DOHH2 (cell line): Measurements from ENCODE around the gene TMCC3.

ENCODE experiments used
- H3F3A ChIP-seq: fragments of 200-600 bp; sonication (generic), shearing (Covaris generic); 2 replicates; pipeline ENCODE4 v1.6.0; 2016; ENCODE audit warnings: antibody characterized with exemption, mild to moderate bottlenecking; ENCODE audit not compliant: control insufficient read depth, insufficient read depth
- H3K27ac ChIP-seq: fragments of 200-600 bp; sonication (generic); 2 replicates; pipeline ENCODE4 v1.5.1; 2014; ENCODE audit warnings: low read depth, mild to moderate bottlenecking, low read length, moderate library complexity
- H3K27me3 ChIP-seq: fragments of 200-600 bp; sonication (generic); 2 replicates; pipeline ENCODE4 v1.6.1; 2014; ENCODE audit warnings: mild to moderate bottlenecking, low read length, mixed read lengths; ENCODE audit not compliant: control insufficient read depth
- H3K36me3 ChIP-seq: fragments of 200-600 bp; sonication (generic); 2 replicates; pipeline ENCODE4 v1.6.1; 2014; ENCODE audit warnings: mild to moderate bottlenecking, low read length, moderate library complexity, mixed read lengths; ENCODE audit not compliant: control insufficient read depth
- H3K4me1 ChIP-seq: fragments of 200-600 bp; sonication (generic); 2 replicates; pipeline ENCODE4 v1.6.1; 2014; ENCODE audit warnings: mild to moderate bottlenecking, low read length, mixed read lengths; ENCODE audit not compliant: control insufficient read depth
- H3K4me2 ChIP-seq: fragments of 200-600 bp; sonication (generic); 2 replicates; pipeline ENCODE4 v1.6.0; 2014; ENCODE audit warnings: mild to moderate bottlenecking, low read length, moderate library complexity
- H3K4me3 ChIP-seq: fragments of 200-600 bp; sonication (generic); 2 replicates; pipeline ENCODE4 v1.5.1; 2014; ENCODE audit warnings: mild to moderate bottlenecking, low read length, mixed read lengths
- H3K79me2 ChIP-seq: fragments of 200-600 bp; sonication (generic); 2 replicates; pipeline ENCODE4 v1.6.1; 2014; ENCODE audit warnings: mild to moderate bottlenecking, low read length, mixed read lengths; ENCODE audit not compliant: control insufficient read depth
- H3K9me2 ChIP-seq: fragments of 200-600 bp; sonication (generic); replicated peaks from 2 replicates; pipeline ENCODE4 v1.6.1; 2014; ENCODE audit warnings: mild to moderate bottlenecking, low read length, mixed read lengths; ENCODE audit not compliant: control insufficient read depth
- H3K9me3 ChIP-seq: fragments of 200-600 bp; sonication (generic); 2 replicates; pipeline ENCODE4 v1.6.1; 2014; ENCODE audit warnings: antibody characterized with exemption, low read length, mixed read lengths; ENCODE audit not compliant: control insufficient read depth, insufficient read depth
- H4K20me1 ChIP-seq: fragments of 200-600 bp; sonication (generic); 2 replicates; pipeline ENCODE4 v1.6.0; 2014; ENCODE audit warnings: low read depth, mild to moderate bottlenecking, antibody characterized with exemption, low read length, moderate library complexity; ENCODE audit not compliant: control insufficient read depth, insufficient read depth
- CTCF ChIP-seq: fragments of 200-600 bp; sonication (generic); IDR thresholded peaks from one replicate; pipeline ENCODE4 v1.5.1; 2014; ENCODE audit warnings: antibody characterized with exemption, mild to moderate bottlenecking, low read depth, low read length; ENCODE audit not compliant: poor library complexity, severe bottlenecking
- EZH2phosphoT487 ChIP-seq: fragments of 200-600 bp; sonication (generic); IDR thresholded peaks from 2 replicates; pipeline ENCODE4 v1.6.1; 2017; ENCODE audit warnings: borderline replicate concordance, mild to moderate bottlenecking, antibody characterized with exemption, low read length, moderate library complexity, mixed read lengths

TMCC3 gene

GRCh38 chr12:94648578-94648977 is 1.8 kb downstream of the TMCC3 start:
- H3K36me3 ChIP-seq, result no peaks in the 10 kb centered on the region
- TF ChIP-seq CTCF, result no peak
- no peak for TF ChIP-seq EZH2phosphoT487
- H3K4me3 ChIP-seq, result no peak overlapping the region
- no peaks in the 10 kb centered on the region for H3K9me3 ChIP-seq
- no peaks in the 10 kb centered on the region for H3K9me2 ChIP-seq
- peaks cover 65% of the 10 kb centered on the region for H3K27me3 ChIP-seq
- H4K20me1 ChIP-seq, result no peaks in the 10 kb centered on the region
- no peak overlapping the region for H3K27ac ChIP-seq
- H3K4me1 ChIP-seq, result peaks cover 4% of the 10 kb centered on the region; the same call in 1 of the 2 replicates
- no peak overlapping the region for H3K4me2 ChIP-seq
- no peaks in the 10 kb centered on the region for H3K79me2 ChIP-seq
- no peaks in the 10 kb centered on the region for H3F3A ChIP-seq

GRCh38 chr12:94644141-94644979 is 6.0 kb downstream of the TMCC3 start:
- TF ChIP-seq CTCF, result no peak
- Histone ChIP-seq H4K20me1 (no peaks in the 10 kb centered on the region), H3K4me1 (no peaks in the 10 kb centered on the region), H3K27me3 (peaks cover 44% of the 10 kb centered on the region), H3F3A (no peaks in the 10 kb centered on the region), H3K4me3 (no peak overlapping the region), H3K9me3 (no peaks in the 10 kb centered on the region), H3K4me2 (no peak overlapping the region), H3K79me2 (no peaks in the 10 kb centered on the region), H3K9me2 (no peaks in the 10 kb centered on the region), H3K36me3 (no peaks in the 10 kb centered on the region), H3K27ac (no peak overlapping the region)

GRCh38 chr12:94643606-94644005 is 6.8 kb downstream of the TMCC3 start:
- no peak for TF ChIP-seq EZH2phosphoT487
- TF ChIP-seq CTCF, result no peak
- no peaks in the 10 kb centered on the region for H3K4me1 ChIP-seq
- no peaks in the 10 kb centered on the region for H4K20me1 ChIP-seq
- H3K9me3 ChIP-seq, result no peaks in the 10 kb centered on the region
- H3K4me3 ChIP-seq, result no peak overlapping the region
- no peaks in the 10 kb centered on the region for H3K79me2 ChIP-seq
- H3K27ac ChIP-seq, result no peak overlapping the region
- H3K4me2 ChIP-seq, result no peak overlapping the region
- no peaks in the 10 kb centered on the region for H3F3A ChIP-seq
- H3K9me2 ChIP-seq, result no peaks in the 10 kb centered on the region
- H3K36me3 ChIP-seq, result no peaks in the 10 kb centered on the region
- peaks cover 36% of the 10 kb centered on the region for H3K27me3 ChIP-seq
